Measurements from ENCODE around the gene BHLHE23. TPM values are rescaled to one million over a fixed set of nuclear protein-coding genes. Genes with fewer than 3 reads are reported as not detected.

BHLHE23 gene
- total and polyA plus RNA-seq, 4 donors: not detected

- DNase-seq (no peak), ATAC-seq (ENCODE audit: insufficient read depth, low FRiP score) (no peak)
- H3K27me3 ChIP-seq (ENCODE audit: control insufficient read depth in 3 of 3, insufficient read depth in 3 of 3, low read length in 2 of 3): peaks cover 10 to 68% (median 49%) of the 10 kb centered on the region in 3 donors
Observed at GRCh38 chr20:63027922-63028389, 21.2 kb upstream of the BHLHE23 start.

GRCh38 chr20:63027221-63027921, 20.6 kb upstream of the BHLHE23 start:
- Histone ChIP-seq H3K9ac (ENCODE audit: insufficient read depth in 1 of 2, low read length in 2 of 2) (no peak overlapping the region), H3K9me3 (ENCODE audit: control insufficient read depth in 4 of 4, insufficient read depth in 3 of 4, low read length in 3 of 4) (peaks cover 0 to 4% (median 0%) of the 10 kb centered on the region in 4 donors), H3K36me3 (ENCODE audit: control insufficient read depth in 4 of 4, insufficient read depth in 4 of 4, low read length in 4 of 4) (no peaks in the 10 kb centered on the region), H3K4me1 (ENCODE audit: control insufficient read depth in 5 of 5, insufficient read depth in 5 of 5, low read length in 5 of 5) (no peaks in the 10 kb centered on the region), H3K27me3 (ENCODE audit: control insufficient read depth in 3 of 3, insufficient read depth in 3 of 3, low read length in 2 of 3) (peaks cover 10 to 68% (median 48%) of the 10 kb centered on the region in 3 donors), H3K27ac (ENCODE audit: low read depth in 1 of 2, low read length in 1 of 2) (no peak overlapping the region), H3K4me3 (no peak overlapping the region)
- no peak for TF ChIP-seq CTCF (IDR thresholded peaks at IDR 0.05; ENCODE audit: control extremely low read depth, extremely low read depth)
- 38 to 47% methylated on average over 27 of the region's 27 CpGs for WGBS, 2 donors
- no peak for ATAC-seq (ENCODE audit: insufficient read depth, low FRiP score)
- DNase-seq: no peak

More at GRCh38 chr20:63027922-63028389, 21.2 kb upstream of the BHLHE23 start:
- Histone ChIP-seq H3K9me3 (ENCODE audit: control insufficient read depth in 4 of 4, insufficient read depth in 3 of 4, low read length in 3 of 4) (peaks cover 0 to 4% (median 0%) of the 10 kb centered on the region in 4 donors), H3K4me1 (ENCODE audit: control insufficient read depth in 5 of 5, insufficient read depth in 5 of 5, low read length in 5 of 5) (no peaks in the 10 kb centered on the region), H3K9ac (ENCODE audit: insufficient read depth in 1 of 2, low read length in 2 of 2) (no peak overlapping the region), H3K4me3 (no peak overlapping the region), H3K27ac (ENCODE audit: low read depth in 1 of 2, low read length in 1 of 2) (no peak overlapping the region), H3K36me3 (ENCODE audit: control insufficient read depth in 4 of 4, insufficient read depth in 4 of 4, low read length in 4 of 4) (no peaks in the 10 kb centered on the region)
- 7 to 8% methylated on average over 12 to 23 of the region's 23 CpGs for WGBS, 2 donors
- no peak for TF ChIP-seq CTCF (IDR thresholded peaks at IDR 0.05; ENCODE audit: control extremely low read depth, extremely low read depth)

GRCh38 chr20:63026582-63027165, 19.9 kb upstream of the BHLHE23 start:
- Histone ChIP-seq H3K4me3 (no peak overlapping the region), H3K27ac (ENCODE audit: low read depth in 1 of 2, low read length in 1 of 2) (no peak overlapping the region), H3K4me1 (ENCODE audit: control insufficient read depth in 5 of 5, insufficient read depth in 5 of 5, low read length in 5 of 5) (no peaks in the 10 kb centered on the region), H3K36me3 (ENCODE audit: control insufficient read depth in 4 of 4, insufficient read depth in 4 of 4, low read length in 4 of 4) (no peaks in the 10 kb centered on the region), H3K27me3 (ENCODE audit: control insufficient read depth in 3 of 3, insufficient read depth in 3 of 3, low read length in 2 of 3) (peaks cover 13 to 65% (median 44%) of the 10 kb centered on the region in 3 donors), H3K9me3 (ENCODE audit: control insufficient read depth in 4 of 4, insufficient read depth in 3 of 4, low read length in 3 of 4) (peaks cover 0 to 5% (median 0%) of the 10 kb centered on the region in 4 donors), H3K9ac (ENCODE audit: insufficient read depth in 1 of 2, low read length in 2 of 2) (no peak overlapping the region)
- 55 to 66% methylated on average over 13 of the region's 13 CpGs for WGBS, 2 donors
- DNase-seq: no peak
- no peak for TF ChIP-seq CTCF (IDR thresholded peaks at IDR 0.05; ENCODE audit: control extremely low read depth, extremely low read depth)
- no peak for ATAC-seq (ENCODE audit: insufficient read depth, low FRiP score)
